Activated CD4-positive, CD25-positive, alpha-beta regulatory T cell treated with anti-CD3 and anti-CD28 coated beads, Interleukin-2, amount 50 U/mL, for 16 hours (primary cell): ENCODE results near the gene NCSTN.

Experiments used
- DNase-seq: peaks from one replicate; pipeline ENCODE4 v3.0.0-alpha.2; 2020; ENCODE audit warnings: low read depth, low spot score

NCSTN gene

GRCh38 chr1:160404094-160404493 lies 60.9 kb downstream of the NCSTN start:
- DNase-seq = no peak

- DNase-seq = no peak
Measured at GRCh38 chr1:160405331-160405877, 62.2 kb downstream of the NCSTN start.

- DNase-seq = no peak
Measured at GRCh38 chr1:160406131-160406968, 63.2 kb downstream of the NCSTN start.

- no peak for DNase-seq
Measured at GRCh38 chr1:160407839-160408801, 64.9 kb downstream of the NCSTN start.
